ENCODE results near the gene PWP2. TPM values are rescaled to one million over a fixed set of nuclear protein-coding genes. Genes with fewer than 3 reads are reported as not detected.

Gene PWP2
- total and polyA plus RNA-seq, 10 of the 15 experiments (the other 5 are each of a cell fraction or from before 2014, with no cell fraction given), result 0.03 to 9.4 (median 2.0) TPM

DNA sequence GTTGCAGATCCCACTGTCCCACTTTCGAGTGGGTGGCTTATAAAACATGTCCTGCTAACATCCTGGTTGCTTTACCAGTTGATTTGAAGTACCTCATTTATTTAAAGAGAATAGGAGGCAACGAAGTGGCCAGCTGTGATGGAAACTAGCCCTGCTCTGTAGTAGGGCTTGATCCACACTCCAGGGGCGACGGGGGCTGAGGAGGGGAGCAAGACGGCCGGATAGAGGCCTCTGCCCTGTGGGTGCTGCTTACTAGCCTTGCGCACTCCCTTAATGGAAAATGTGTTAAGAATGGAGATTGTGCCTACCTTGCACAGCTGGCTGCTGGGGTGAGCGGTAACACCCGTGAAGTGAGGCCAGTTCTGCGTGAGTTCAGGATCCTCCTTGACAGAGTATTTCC is 41.1 kb upstream of the PWP2 start:
- H4K20me1 ChIP-seq (ENCODE audit: control insufficient read depth, insufficient read depth), result no peaks in the 10 kb centered on the region
- no TSS peak for BruUV-seq (replicated peaks)
- no peaks in the 10 kb centered on the region for H3K27me3 ChIP-seq (replicated peaks in 1 of 2; ENCODE audit: control insufficient read depth in 2 of 2, insufficient read depth in 2 of 2, low read length in 1 of 2)
- no peak for TF ChIP-seq MTA2 (IDR thresholded peaks at IDR 0.05; ENCODE audit: low read depth)
- no peak for TF ChIP-seq BACH1 (IDR thresholded peaks at IDR 0.05; ENCODE audit: borderline replicate concordance)
- TF ChIP-seq ZNF622 (IDR thresholded peaks at IDR 0.05), result no peak
- no peak for TF ChIP-seq ESRRA (IDR thresholded peaks at IDR 0.05; ENCODE audit: low read length)
- no peak for TF ChIP-seq NR2C2 (IDR thresholded peaks at IDR 0.05; ENCODE audit: borderline replicate concordance, control insufficient read depth, insufficient read length, low read depth)
- no peak for TF ChIP-seq HDAC6 (IDR thresholded peaks at IDR 0.05; ENCODE audit: unreplicated experiment)
- H3K4me2 ChIP-seq (ENCODE audit: control insufficient read depth, insufficient read depth), result no peak overlapping the region
- no peak for FAIRE-seq
- SMC1A ChIA-PET (ENCODE audit: uncharacterized antibody, unreplicated experiment), result interaction anchor here (1.0 kb wide), 2 partner anchors 45 to 52 kb away, joined by 3 read pairs; no protein-coding TSS in a partner anchor
- H3K4me3 ChIP-seq, result no peak overlapping the region
- WGBS (ENCODE audit: insufficient coverage, insufficient replicate concordance, low lambda C conversion rate, missing lambda C conversion rate), result 94% methylated on average over 10 of the region's 10 CpGs
- H2AFZ ChIP-seq (ENCODE audit: control insufficient read depth, low read depth, low read length), result no peak overlapping the region
- no peak for DNase-seq (ENCODE audit: low read depth, low spot score)
- peaks cover 33 to 35% of the 10 kb centered on the region in 2 experiments; a peak in 3 of 4 replicates for H3K36me3 ChIP-seq (ENCODE audit: control insufficient read depth in 2 of 2, insufficient read depth in 2 of 2, low read length in 1 of 2)
- POLR2A ChIA-PET, result no interaction called here
- no peak overlapping the region for H3K9ac ChIP-seq (ENCODE audit: control insufficient read depth, insufficient read depth, low read length)
- intact Hi-C loops (cut with micrococcal nuclease; ENCODE audit: unreplicated experiment) (no loop called here), in situ Hi-C loops (cut with MboI) (no loop called here)
- 0 out of 2 replicates have a peak, but pooled peaks cover 7% of the 10 kb centered on the region for H3K4me1 ChIP-seq (ENCODE audit: control insufficient read depth, insufficient read depth, low read length)
- H3K27ac ChIP-seq (ENCODE audit: control insufficient read depth, insufficient read depth), result 0 out of 2 replicates have a peak overlapping the region, but pooled peaks have one; percentile 35
- peaks cover 4% of the 10 kb centered on the region for H3K79me2 ChIP-seq (ENCODE audit: control insufficient read depth, insufficient read depth, low read length)
- no peak for ATAC-seq
- CTCF ChIA-PET, result interaction anchor here (0.8 kb wide), 1 partner anchor 9 kb away, joined by 3 read pairs; no protein-coding TSS in a partner anchor
- no peaks in the 10 kb centered on the region for H3K9me3 ChIP-seq (replicated peaks; ENCODE audit: control insufficient read depth, insufficient read depth, low read length)
- RAD21 ChIA-PET (ENCODE audit: unreplicated experiment), result no interaction called here

DNA sequence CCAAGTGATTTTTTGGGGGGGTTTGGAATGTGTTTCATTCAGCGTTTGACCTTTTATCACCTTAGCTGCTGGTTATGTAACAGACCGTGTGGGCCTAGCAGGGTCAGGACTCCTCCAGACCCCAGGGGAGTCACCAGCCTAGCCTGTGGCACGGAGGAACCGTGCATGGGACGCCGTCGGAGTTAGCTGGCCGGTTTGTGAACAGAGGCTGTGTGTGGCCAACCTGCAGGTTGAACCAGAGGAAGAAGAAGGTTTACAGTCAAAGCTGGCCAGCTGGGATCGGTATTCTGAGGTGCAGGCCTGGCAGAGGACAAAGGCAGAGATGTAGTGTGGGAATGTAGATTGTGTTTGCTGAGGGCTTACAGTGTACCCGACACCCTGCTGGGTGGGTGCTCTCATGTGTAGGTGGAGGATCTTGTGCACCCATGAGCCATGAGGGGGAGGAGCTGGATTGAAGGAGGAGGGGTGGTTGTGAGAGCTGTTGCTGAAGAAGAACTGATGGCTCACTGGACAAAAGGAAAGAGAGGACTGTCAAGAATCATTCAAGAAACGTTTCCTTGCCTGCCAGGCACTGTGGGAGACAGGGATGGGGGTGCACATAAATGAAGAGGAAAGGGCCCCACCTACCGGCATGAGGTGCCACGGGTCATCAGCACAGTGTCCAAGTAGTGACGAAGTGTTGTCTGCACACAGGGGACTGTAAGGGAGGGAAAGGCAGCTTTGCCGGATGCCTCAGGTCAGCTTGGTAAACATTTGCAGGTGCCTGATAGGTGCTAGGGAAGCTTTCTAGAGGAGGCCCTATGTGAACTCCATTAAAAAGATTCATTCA is 40.0 kb upstream of the PWP2 start:
- POLR2A ChIA-PET, result no interaction called here
- peaks cover 4% of the 10 kb centered on the region for H3K79me2 ChIP-seq (ENCODE audit: control insufficient read depth, insufficient read depth, low read length)
- no peak for TF ChIP-seq CHD4 (IDR thresholded peaks at IDR 0.05)
- TF ChIP-seq, protein P1, sequence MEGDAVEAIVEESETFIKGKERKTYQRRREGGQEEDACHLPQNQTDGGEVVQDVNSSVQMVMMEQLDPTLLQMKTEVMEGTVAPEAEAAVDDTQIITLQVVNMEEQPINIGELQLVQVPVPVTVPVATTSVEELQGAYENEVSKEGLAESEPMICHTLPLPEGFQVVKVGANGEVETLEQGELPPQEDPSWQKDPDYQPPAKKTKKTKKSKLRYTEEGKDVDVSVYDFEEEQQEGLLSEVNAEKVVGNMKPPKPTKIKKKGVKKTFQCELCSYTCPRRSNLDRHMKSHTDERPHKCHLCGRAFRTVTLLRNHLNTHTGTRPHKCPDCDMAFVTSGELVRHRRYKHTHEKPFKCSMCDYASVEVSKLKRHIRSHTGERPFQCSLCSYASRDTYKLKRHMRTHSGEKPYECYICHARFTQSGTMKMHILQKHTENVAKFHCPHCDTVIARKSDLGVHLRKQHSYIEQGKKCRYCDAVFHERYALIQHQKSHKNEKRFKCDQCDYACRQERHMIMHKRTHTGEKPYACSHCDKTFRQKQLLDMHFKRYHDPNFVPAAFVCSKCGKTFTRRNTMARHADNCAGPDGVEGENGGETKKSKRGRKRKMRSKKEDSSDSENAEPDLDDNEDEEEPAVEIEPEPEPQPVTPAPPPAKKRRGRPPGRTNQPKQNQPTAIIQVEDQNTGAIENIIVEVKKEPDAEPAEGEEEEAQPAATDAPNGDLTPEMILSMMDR (IDR thresholded peaks at IDR 0.05 in 2 of 3, conservative IDR thresholded peaks at IDR 0.05 in 1 of 3; ENCODE audit: control insufficient read depth in 2 of 3, extremely low read depth in 1 of 3, insufficient read depth in 1 of 3, low read depth in 3 of 3, low read length in 3 of 3), result no peak
- TF ChIP-seq, protein P2, sequence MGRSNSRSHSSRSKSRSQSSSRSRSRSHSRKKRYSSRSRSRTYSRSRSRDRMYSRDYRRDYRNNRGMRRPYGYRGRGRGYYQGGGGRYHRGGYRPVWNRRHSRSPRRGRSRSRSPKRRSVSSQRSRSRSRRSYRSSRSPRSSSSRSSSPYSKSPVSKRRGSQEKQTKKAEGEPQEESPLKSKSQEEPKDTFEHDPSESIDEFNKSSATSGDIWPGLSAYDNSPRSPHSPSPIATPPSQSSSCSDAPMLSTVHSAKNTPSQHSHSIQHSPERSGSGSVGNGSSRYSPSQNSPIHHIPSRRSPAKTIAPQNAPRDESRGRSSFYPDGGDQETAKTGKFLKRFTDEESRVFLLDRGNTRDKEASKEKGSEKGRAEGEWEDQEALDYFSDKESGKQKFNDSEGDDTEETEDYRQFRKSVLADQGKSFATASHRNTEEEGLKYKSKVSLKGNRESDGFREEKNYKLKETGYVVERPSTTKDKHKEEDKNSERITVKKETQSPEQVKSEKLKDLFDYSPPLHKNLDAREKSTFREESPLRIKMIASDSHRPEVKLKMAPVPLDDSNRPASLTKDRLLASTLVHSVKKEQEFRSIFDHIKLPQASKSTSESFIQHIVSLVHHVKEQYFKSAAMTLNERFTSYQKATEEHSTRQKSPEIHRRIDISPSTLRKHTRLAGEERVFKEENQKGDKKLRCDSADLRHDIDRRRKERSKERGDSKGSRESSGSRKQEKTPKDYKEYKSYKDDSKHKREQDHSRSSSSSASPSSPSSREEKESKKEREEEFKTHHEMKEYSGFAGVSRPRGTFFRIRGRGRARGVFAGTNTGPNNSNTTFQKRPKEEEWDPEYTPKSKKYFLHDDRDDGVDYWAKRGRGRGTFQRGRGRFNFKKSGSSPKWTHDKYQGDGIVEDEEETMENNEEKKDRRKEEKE (IDR thresholded peaks at IDR 0.05), result no peak
- TF ChIP-seq RB1 (IDR thresholded peaks at IDR 0.05; ENCODE audit: borderline replicate concordance), result no peak

More for the DNA sequence above, 40.0 kb upstream of the PWP2 start:
- no peak overlapping the region for H3K4me2 ChIP-seq (ENCODE audit: control insufficient read depth, insufficient read depth)
- H2AFZ ChIP-seq (ENCODE audit: control insufficient read depth, low read depth, low read length), result no peak overlapping the region
- H3K36me3 ChIP-seq (ENCODE audit: control insufficient read depth in 2 of 2, insufficient read depth in 2 of 2, low read length in 1 of 2), result peaks cover 37 to 40% of the 10 kb centered on the region in 2 experiments; a peak in 3 of 4 replicates
- H3K4me3 ChIP-seq, result no peak overlapping the region
- no peaks in the 10 kb centered on the region for H3K27me3 ChIP-seq (replicated peaks in 1 of 2; ENCODE audit: control insufficient read depth in 2 of 2, insufficient read depth in 2 of 2, low read length in 1 of 2)
- in situ Hi-C loops (cut with MboI), result no loop called here
- H4K20me1 ChIP-seq (ENCODE audit: control insufficient read depth, insufficient read depth), result 0 out of 2 replicates have a peak, but pooled peaks cover 3% of the 10 kb centered on the region
- 0 out of 2 replicates have a peak, but pooled peaks cover 7% of the 10 kb centered on the region for H3K4me1 ChIP-seq (ENCODE audit: control insufficient read depth, insufficient read depth, low read length)
- FAIRE-seq (no peak), ATAC-seq (no peak), DNase-seq (ENCODE audit: low read depth, low spot score) (no peak)
- whole genome bisulfite sequencing (ENCODE audit: insufficient coverage, insufficient replicate concordance, low lambda C conversion rate, missing lambda C conversion rate), result 89% methylated on average over 15 of the region's 15 CpGs
- no peaks in the 10 kb centered on the region for H3K9me3 ChIP-seq (replicated peaks; ENCODE audit: control insufficient read depth, insufficient read depth, low read length)
- no TSS peak for BruUV-seq (replicated peaks)
- H3K9ac ChIP-seq (ENCODE audit: control insufficient read depth, insufficient read depth, low read length), result no peak overlapping the region
- ChIA-PET SMC1A (ENCODE audit: uncharacterized antibody, unreplicated experiment) (interaction anchor here (0.7 to 1.0 kb wide), 4 partner anchors 11 to 53 kb away, joined by 3 read pairs; no protein-coding TSS in a partner anchor), CTCF (no interaction called here), RAD21 (ENCODE audit: unreplicated experiment) (no interaction called here)
- no peak overlapping the region for H3K27ac ChIP-seq (ENCODE audit: control insufficient read depth, insufficient read depth)
- intact Hi-C loops (cut with micrococcal nuclease; ENCODE audit: unreplicated experiment), result no loop called here
